ENCODE results near the gene PDP2.

DNA sequence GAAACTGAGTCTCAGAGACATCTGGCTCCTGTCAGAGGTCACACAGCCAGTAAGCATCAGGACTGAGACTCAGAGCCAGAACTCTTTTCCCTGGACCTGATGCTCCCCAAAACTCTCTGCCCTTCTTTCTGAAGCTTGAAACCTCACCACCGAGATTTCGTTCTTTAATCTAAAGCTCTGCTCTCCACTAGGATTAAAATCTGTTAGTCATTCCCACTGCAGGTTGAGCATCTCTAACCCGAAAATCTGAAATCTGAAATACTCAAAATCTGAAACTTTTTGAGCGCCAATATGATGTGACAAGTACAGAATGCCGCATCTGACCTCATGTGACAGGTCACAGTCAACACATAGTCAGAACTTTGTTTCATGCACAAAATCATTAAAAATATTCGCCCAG lies 36.2 kb downstream of the PDP2 start:
- TF ChIP-seq JUN (IDR thresholded peaks at IDR 0.05; ENCODE audit: borderline replicate concordance, insufficient read depth, insufficient read length, low read depth) (no peak), EZH2 (IDR thresholded peaks at IDR 0.05; ENCODE audit: borderline replicate concordance, low read depth, low read length, severe bottlenecking) (no peak), POLR2A (IDR thresholded peaks at IDR 0.05; ENCODE audit: low read depth, low read length) (no peak), POLR2AphosphoS5 (IDR thresholded peaks at IDR 0.05; ENCODE audit: insufficient read depth, low read depth, low read length) (no peak), FOS (IDR thresholded peaks at IDR 0.05; ENCODE audit: borderline replicate concordance, insufficient read depth, low read length) (no peak), MYC (IDR thresholded peaks at IDR 0.05; ENCODE audit: low read depth, low read length) (no peak), GATA2 (IDR thresholded peaks at IDR 0.05; ENCODE audit: insufficient read depth, insufficient read length, low read depth, low read length) (no peak)
- TF ChIP-seq, protein P1, sequence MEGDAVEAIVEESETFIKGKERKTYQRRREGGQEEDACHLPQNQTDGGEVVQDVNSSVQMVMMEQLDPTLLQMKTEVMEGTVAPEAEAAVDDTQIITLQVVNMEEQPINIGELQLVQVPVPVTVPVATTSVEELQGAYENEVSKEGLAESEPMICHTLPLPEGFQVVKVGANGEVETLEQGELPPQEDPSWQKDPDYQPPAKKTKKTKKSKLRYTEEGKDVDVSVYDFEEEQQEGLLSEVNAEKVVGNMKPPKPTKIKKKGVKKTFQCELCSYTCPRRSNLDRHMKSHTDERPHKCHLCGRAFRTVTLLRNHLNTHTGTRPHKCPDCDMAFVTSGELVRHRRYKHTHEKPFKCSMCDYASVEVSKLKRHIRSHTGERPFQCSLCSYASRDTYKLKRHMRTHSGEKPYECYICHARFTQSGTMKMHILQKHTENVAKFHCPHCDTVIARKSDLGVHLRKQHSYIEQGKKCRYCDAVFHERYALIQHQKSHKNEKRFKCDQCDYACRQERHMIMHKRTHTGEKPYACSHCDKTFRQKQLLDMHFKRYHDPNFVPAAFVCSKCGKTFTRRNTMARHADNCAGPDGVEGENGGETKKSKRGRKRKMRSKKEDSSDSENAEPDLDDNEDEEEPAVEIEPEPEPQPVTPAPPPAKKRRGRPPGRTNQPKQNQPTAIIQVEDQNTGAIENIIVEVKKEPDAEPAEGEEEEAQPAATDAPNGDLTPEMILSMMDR (IDR thresholded peaks at IDR 0.05; ENCODE audit: extremely low read depth in 1 of 2, insufficient read depth in 1 of 2, low read depth in 1 of 2, low read length in 2 of 2) = no peak
- TF ChIP-seq, protein P2, sequence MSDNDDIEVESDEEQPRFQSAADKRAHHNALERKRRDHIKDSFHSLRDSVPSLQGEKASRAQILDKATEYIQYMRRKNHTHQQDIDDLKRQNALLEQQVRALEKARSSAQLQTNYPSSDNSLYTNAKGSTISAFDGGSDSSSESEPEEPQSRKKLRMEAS (IDR thresholded peaks at IDR 0.05; ENCODE audit: insufficient read depth, insufficient read length) = no peak
